Uterus (tissue), 4 donors: Measurements from ENCODE around the gene HOOK2. TPM values are rescaled to one million over a fixed set of nuclear protein-coding genes. Genes with fewer than 3 reads are reported as not detected.

Source experiments
- DNase-seq, 2 donors: peaks; one replicate each; pipeline ENCODE4 v3.0.0-alpha.2; 2019 to 2020
- H3K27ac ChIP-seq, 2 donors: fragments of 200-600 bp; sonication (generic); 1 replicate in 1 of 2; 2 replicates in 1 of 2; pipeline ENCODE4 v1.5.1; 2016 to 2018
- H3K27me3 ChIP-seq, 2 donors: fragments of 200-600 bp; sonication (generic); one replicate each; pipeline ENCODE4 v1.5.1; 2018 to 2019; ENCODE audit warnings: control low read depth in 1 of 2
- H3K36me3 ChIP-seq, 2 donors: fragments of 200-600 bp; sonication (generic); one replicate each; pipeline ENCODE4 v1.5.1; 2019; ENCODE audit warnings: control low read depth in 1 of 2
- H3K4me1 ChIP-seq, 2 donors: fragments of 200-600 bp; sonication (generic); one replicate each; pipeline ENCODE4 v1.5.1; 2018 to 2019; ENCODE audit warnings: control low read depth in 1 of 2
- H3K4me3 ChIP-seq, 2 donors: fragments of 200-600 bp; sonication (generic); 1 replicate in 1 of 2; 2 replicates in 1 of 2; pipeline ENCODE4 v1.5.1; 2018 to 2019; ENCODE audit warnings: mild to moderate bottlenecking in 1 of 2
- H3K9me3 ChIP-seq, 2 donors: fragments of 200-600 bp; sonication (generic); one replicate each; pipeline ENCODE4 v1.5.1; 2019; ENCODE audit warnings: control low read depth in 1 of 2
- POLR2A ChIP-seq, 2 donors: fragments of 450-650 bp; IDR thresholded peaks; one replicate each; pipeline ENCODE4 v1.6.1; 2016; ENCODE audit warnings: antibody characterized with exemption in 2 of 2, mild to moderate bottlenecking in 1 of 2, moderate library complexity in 1 of 2
- intact Hi-C: fragments of 100-400 bp; cut with DNase I; formaldehyde crosslinking; loops from one replicate; pipeline ENCODE4 v1.15.1; 2023; ENCODE audit warnings: low total_unique reads
- total RNA-seq, 4 donors: library from RNA; depleted of rRNA in 3 of 4; stranded (reverse); fragments of >200 nt in 3 of 4; gene quantifications; one replicate each; pipeline versions ENCODE4 v1.1.0 to v1.2.4, GENCODE V29; 2014 to 2023
- TF ChIP-seq, protein P1 (sequence below), 4 experiments: fragments of 200-600 bp in 2 of 4; fragments of 450-650 bp in 2 of 4; sonication (generic) in 2 of 4; IDR thresholded peaks; one replicate each; pipeline ENCODE4 v1.5.1; 2016 to 2019; ENCODE audit warnings: antibody characterized with exemption in 4 of 4, mild to moderate bottlenecking in 2 of 4, moderate library complexity in 1 of 4
- donor health status: DM: yes; HTN: yes; CAD: no.

Gene HOOK2
- total RNA-seq, 4 donors from 2014 or later: 0.59 to 37.5 (median 14.0) TPM

DNA sequence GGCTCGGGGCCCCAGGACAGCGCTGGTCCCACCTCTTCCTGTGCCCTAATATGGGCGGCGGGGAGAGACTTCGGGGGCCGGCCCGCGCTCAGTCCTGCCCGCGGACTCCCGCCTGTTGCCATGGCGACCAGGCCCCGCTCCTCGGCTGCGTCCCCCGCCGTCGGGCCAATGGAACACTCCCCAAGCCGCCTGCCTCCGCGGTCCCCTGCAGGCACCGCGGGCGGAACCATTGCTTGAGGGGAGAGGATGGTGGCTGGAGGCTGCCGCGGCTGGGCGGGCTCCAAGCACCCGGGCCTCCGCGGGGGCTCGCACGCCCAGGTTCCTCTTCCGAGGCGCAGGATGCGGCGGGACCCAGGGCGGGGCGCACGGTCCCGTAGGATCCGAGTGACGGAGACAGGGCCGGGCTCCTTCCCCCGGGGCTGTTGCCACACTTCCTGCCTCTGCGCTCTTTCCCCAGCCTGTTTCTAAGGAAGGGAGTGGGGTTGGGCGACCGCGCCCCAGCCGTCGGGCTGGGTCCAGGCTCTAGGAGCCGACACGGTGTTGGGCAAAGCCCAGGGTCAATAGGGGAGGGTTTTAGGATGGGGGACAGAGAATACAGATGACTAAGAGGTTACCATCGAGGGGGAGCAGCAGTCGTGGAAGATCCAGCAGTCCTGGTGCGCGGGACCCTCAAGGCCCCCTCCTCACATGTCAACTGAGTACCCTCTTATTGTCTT lies 14.7 kb upstream of the HOOK2 start:
- DNase-seq: peak; percentile 97 to 98
- Histone ChIP-seq H3K9me3 (no peaks in the 10 kb centered on the region), H3K27ac (peak overlapping the region; percentile 98 to 100), H3K36me3 (no peaks in the 10 kb centered on the region), H3K27me3 (no peaks in the 10 kb centered on the region), H3K4me3 (peak overlapping the region; percentile 84 to 87), H3K4me1 (peaks cover 0 to 10% of the 10 kb centered on the region in 2 donors)
- intact Hi-C loops: no loop called here
- TF ChIP-seq, protein P1, sequence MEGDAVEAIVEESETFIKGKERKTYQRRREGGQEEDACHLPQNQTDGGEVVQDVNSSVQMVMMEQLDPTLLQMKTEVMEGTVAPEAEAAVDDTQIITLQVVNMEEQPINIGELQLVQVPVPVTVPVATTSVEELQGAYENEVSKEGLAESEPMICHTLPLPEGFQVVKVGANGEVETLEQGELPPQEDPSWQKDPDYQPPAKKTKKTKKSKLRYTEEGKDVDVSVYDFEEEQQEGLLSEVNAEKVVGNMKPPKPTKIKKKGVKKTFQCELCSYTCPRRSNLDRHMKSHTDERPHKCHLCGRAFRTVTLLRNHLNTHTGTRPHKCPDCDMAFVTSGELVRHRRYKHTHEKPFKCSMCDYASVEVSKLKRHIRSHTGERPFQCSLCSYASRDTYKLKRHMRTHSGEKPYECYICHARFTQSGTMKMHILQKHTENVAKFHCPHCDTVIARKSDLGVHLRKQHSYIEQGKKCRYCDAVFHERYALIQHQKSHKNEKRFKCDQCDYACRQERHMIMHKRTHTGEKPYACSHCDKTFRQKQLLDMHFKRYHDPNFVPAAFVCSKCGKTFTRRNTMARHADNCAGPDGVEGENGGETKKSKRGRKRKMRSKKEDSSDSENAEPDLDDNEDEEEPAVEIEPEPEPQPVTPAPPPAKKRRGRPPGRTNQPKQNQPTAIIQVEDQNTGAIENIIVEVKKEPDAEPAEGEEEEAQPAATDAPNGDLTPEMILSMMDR (IDR thresholded peaks at IDR 0.05): peak in 1 of 4 experiments; percentile 18
- TF ChIP-seq POLR2A (IDR thresholded peaks at IDR 0.05): peak; percentile 92 to 94

DNA sequence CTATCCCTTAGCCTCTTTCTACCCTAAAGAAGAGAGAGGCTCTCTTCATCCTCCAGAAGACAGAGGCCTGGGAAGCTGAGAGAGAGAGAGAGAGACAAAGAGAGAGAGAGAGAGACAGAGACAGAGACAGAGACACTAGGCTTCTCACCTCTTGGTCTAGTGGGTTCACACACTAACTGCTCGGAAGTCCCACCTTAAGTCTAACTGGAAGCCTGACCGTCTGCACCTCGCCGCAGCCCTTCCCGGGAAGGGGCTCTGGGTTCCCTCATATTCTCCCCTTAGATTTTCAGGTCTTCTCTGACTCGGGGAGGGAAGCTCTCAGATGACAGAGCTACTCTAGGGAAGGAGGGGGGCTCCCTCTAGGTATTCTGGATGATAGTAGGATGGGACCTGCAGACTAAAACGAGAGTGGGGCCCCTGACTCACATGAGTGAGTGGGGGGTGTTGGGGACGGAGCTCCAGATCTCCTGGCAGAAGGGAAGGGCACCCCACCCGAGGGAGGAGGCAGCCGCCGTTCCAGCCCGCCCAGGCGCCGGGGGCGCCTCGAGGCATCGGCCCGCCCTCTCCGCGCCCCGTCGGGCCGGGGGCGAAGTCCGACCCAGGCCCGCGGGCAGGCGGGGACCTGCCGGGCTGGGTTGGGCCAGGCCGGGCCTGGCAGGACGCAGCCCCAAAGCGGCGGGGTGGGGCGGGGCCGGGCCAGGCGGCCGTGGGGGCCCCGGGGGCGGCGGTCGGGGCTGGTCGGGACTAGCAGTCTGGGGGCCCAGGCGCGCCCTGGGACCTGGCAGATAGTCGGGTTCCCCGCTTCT lies 13.9 kb upstream of the HOOK2 start:
- Histone ChIP-seq H3K36me3 (no peaks in the 10 kb centered on the region), H3K4me1 (peaks cover 0 to 10% of the 10 kb centered on the region in 2 donors), H3K27ac (peak overlapping the region; percentile 98 to 100), H3K27me3 (no peaks in the 10 kb centered on the region), H3K9me3 (no peaks in the 10 kb centered on the region), H3K4me3 (peak overlapping the region; percentile 84 to 87)
- TF ChIP-seq, protein P1 (IDR thresholded peaks at IDR 0.05): no peak
- TF ChIP-seq POLR2A (IDR thresholded peaks at IDR 0.05): no peak
- peak in 1 of 2 donors; percentile 62 for DNase-seq
- intact Hi-C loops: no loop called here

DNA sequence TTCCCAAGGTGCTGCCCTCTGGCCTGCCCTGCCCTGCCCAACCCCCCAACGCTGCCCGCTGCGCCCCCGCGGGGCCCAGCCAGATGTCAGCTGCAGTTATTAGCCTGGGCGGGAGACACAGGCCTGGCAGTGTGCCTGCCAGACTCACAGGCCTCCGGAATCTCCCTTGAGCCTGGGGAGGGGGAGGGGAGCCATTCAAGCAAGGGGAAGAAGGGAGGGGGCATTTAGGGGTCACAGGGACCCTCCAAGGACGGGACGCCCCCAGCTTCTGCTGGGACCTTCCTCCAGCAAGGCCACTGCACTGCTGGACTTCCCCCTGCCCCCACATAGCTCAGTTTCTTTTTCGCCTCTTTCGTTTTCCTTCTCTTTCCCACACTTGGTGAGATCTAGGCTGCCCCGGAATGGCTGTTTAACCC lies 13.3 kb upstream of the HOOK2 start:
- no peaks in the 10 kb centered on the region for H3K36me3 ChIP-seq
- H3K27me3 ChIP-seq: no peaks in the 10 kb centered on the region
- intact Hi-C loops: no loop called here
- H3K4me3 ChIP-seq: peak overlapping the region; percentile 84 to 87
- TF ChIP-seq POLR2A (IDR thresholded peaks at IDR 0.05): no peak
- TF ChIP-seq, protein P1 (IDR thresholded peaks at IDR 0.05): no peak
- H3K27ac ChIP-seq: peak overlapping the region; percentile 98 to 100
- H3K4me1 ChIP-seq: peaks cover 0 to 13% of the 10 kb centered on the region in 2 donors
- DNase-seq: peak; percentile 79 to 84
- H3K9me3 ChIP-seq: no peaks in the 10 kb centered on the region

DNA sequence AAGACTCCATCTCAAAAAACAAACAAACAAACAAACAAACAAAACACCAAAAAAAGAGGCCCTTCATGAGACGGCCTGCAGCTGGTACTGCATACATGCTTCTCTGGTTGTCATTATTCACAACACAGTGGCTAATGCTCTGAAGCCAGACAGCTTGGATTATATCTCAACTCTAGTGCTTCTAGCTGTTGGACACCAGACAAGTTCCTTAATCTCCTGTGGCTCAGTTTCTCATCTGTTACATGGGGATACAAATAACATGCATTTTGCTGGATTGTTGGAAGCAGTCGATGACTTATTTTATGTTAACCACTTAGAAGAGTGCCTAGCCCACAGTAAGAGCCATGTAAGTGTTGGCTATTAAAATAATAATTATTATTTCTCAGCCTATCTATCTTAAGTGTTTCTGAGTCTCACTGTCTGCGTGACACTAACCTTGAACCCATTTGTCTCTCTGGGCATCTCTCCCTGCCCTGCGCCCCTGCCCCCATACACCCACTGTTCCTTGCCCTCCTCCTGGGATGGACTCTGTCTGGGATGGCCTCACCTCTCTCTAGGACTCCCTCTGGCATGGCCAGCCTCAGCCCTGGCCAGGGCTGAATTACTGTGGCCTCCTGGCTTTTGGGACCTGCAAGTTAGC lies 12.8 kb upstream of the HOOK2 start:
- Histone ChIP-seq H3K27ac (peak overlapping the region; percentile 98 to 100), H3K27me3 (no peaks in the 10 kb centered on the region), H3K4me3 (peak overlapping the region; percentile 84 to 87), H3K9me3 (no peaks in the 10 kb centered on the region), H3K4me1 (peaks cover 0 to 18% of the 10 kb centered on the region in 2 donors), H3K36me3 (no peaks in the 10 kb centered on the region)
- no peak for DNase-seq
- TF ChIP-seq, protein P1 (IDR thresholded peaks at IDR 0.05): no peak
- TF ChIP-seq POLR2A (IDR thresholded peaks at IDR 0.05): no peak
- intact Hi-C loops: no loop called here
